HG03025 (cell line): ENCODE results near the gene SPATA6.

Experiments
- ATAC-seq: cut with Tn5 transposase; IDR thresholded peaks from one replicate; pipeline ENCODE4 v1.9.1; 2021; ENCODE audit warnings: mild to moderate bottlenecking, moderate library complexity; ENCODE audit not compliant: unreplicated experiment, low FRiP score

The SPATA6 gene

DNA sequence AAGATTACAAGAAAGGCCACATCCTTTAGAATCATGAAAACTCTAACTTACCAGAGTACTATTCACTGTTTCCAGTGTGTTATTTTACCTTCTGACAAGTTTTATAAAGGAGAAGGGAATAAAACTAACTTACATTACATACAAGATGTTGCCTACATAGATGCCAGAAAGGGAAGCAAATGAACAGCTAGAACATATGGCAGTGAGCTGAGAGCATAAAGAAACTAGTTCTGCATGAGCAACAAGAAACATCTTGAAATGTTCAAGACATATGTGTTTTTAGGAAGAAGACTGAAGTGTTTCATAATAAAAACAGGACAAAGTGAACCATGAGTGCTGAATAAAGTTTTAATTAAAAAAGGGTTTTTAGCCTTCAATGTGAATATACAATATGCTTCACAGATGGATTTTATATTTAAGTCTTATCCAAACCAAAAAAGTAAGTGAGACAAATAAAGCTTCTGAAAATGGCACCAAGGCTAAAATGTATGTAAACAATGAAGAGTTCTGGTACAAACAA lies 210.1 kb downstream of the SPATA6 start:
- ATAC-seq: no peak

DNA sequence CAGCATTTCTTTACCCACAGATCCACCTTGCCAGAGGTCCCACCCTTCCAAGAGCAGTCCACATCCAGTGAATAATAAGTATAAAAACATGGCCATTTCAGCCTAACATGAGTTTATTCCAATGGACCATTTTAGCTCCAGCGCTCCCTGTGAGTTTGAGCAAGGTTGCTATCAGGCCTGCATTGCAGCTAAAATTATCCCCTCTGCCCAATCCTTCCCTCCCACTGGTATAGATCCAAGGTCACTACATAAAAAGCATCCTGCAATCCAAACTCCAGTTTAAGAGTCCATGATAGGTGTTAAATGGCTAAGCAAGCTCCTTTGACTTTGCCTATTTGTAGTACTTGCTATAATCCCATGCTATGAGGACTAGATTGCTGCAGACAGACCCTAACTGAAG lies 213.9 kb downstream of the SPATA6 start:
- ATAC-seq: no peak

DNA sequence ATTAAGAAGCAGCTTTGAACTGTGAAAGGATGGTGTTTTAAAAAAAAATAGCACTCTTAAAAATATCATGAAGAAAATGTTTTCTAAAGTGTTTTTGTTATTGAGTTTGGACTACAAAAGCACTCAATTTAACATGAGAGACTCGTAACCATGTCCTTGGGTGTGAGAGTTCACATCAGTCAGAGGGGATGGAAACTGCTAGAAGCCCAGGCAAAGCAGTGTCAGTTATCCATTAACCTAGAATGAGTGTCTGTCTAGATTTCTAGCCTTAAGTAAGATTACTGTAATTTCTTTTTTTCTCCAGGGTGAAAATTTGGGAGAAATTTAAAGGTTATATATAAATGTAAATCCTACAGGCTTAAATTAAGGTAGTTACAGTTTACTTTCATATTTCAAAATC lies 217.8 kb downstream of the SPATA6 start:
- no peak for ATAC-seq

- no peak for ATAC-seq
Measured at GRCh38 chr1:48251821-48252220, 220.2 kb downstream of the SPATA6 start.

GRCh38 chr1:48251323-48251722 lies 220.7 kb downstream of the SPATA6 start:
- no peak for ATAC-seq

DNA sequence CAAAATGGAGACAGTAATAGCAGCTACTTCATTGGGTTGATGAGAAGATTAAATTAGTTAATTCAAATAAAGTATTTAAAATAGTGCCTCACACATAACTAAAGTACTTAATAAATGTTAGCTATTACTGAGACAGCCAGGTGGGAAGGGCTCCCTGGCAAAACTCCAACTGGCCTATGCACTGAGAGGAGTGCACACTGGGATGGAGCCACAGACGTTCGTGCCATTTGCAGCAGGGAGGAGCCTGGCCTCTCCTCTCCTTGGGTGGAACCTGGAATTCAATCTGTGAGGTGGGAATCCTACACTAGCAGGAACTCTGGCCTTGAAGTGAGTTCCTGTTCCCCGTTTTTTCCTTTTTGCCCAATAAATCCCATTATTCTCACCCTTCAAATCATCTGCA lies 221.4 kb downstream of the SPATA6 start:
- ATAC-seq: no peak

DNA sequence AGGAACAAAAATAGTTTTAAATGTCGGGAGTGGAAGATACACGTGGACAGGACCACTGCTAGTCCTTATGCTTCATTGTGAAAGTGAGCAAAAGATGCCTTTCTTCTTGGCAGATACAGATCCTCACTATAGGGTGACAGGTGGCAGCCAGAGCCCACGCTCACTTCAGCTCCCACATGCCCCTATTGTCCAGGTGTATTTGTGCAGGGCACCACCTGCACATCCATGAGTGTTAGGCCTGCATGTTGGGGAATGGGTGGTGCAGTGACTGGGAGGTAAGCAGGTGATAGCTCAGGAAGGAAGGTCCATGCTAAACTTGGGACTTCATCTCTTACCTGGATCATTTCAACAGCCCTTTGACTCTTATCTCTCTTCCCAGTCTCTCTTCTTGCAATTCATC lies 222.1 kb downstream of the SPATA6 start:
- ATAC-seq: no peak

- no peak for ATAC-seq
Measured at GRCh38 chr1:48248356-48248755, 223.6 kb downstream of the SPATA6 start.

- ATAC-seq: no peak
Measured at GRCh38 chr1:48246727-48247126, 225.3 kb downstream of the SPATA6 start.
